ENCODE data around the gene HMGCLL1. TPM values are rescaled to one million over a fixed set of nuclear protein-coding genes. Genes with fewer than 3 reads are reported as not detected.

The HMGCLL1 gene
- polyA plus RNA-seq, 1 of the 3 experiments (the other 2 are of a cell fraction): not detected

- Histone ChIP-seq H3K9ac (no peak overlapping the region), H3K79me2 (ENCODE audit: insufficient read depth) (no peaks in the 10 kb centered on the region), H3K9me3 (no peaks in the 10 kb centered on the region), H4K20me1 (ENCODE audit: insufficient read depth) (no peaks in the 10 kb centered on the region), H3K27ac (ENCODE audit: low read depth in 2 of 2, low read length in 1 of 2) (no peak overlapping the region), H3K9me2 (no peaks in the 10 kb centered on the region), H3K4me1 (ENCODE audit: control insufficient read depth in 1 of 2, insufficient read depth in 2 of 2, low read depth in 1 of 2, low read length in 1 of 2) (no peaks in the 10 kb centered on the region), H3F3A (replicated peaks; ENCODE audit: insufficient read depth) (no peaks in the 10 kb centered on the region), H3K36me3 (replicated peaks in 1 of 2; ENCODE audit: control insufficient read depth in 1 of 2, insufficient read depth in 2 of 2, low read length in 1 of 2) (no peaks in the 10 kb centered on the region), H3K4me3 (ENCODE audit: low read depth in 2 of 2, low read length in 1 of 2) (no peak overlapping the region), H2AFZ (ENCODE audit: low read depth) (no peak overlapping the region), H3K27me3 (ENCODE audit: insufficient read depth) (no peaks in the 10 kb centered on the region), H3K4me2 (no peak overlapping the region)
- TF ChIP-seq CTCF (IDR thresholded peaks at IDR 0.05) (no peak), RFX5 (IDR thresholded peaks at IDR 0.05; ENCODE audit: low read length) (no peak), MEF2A (IDR thresholded peaks at IDR 0.05; ENCODE audit: borderline replicate concordance, low read depth) (no peak), ELF1 (IDR thresholded peaks at IDR 0.05) (no peak)
- no peak for DNase-seq
- CTCF ChIA-PET: interaction anchor here (0.6 to 1.0 kb wide), 3 partner anchors 11 to 213 kb away, joined by 3 to 4 read pairs (median 3); no protein-coding TSS in a partner anchor
- 38% methylated on average over 4 of the region's 4 CpGs for WGBS (ENCODE audit: low lambda C conversion rate)
- POLR2A ChIA-PET: no interaction called here
These were observed 86.7 kb downstream of the HMGCLL1 start for GRCh38 chr6:55492259-55492658.

GRCh38 chr6:55490871-55491270 is 88.1 kb downstream of the HMGCLL1 start:
- Histone ChIP-seq H3K36me3 (replicated peaks in 1 of 2; ENCODE audit: control insufficient read depth in 1 of 2, insufficient read depth in 2 of 2, low read length in 1 of 2) (no peaks in the 10 kb centered on the region), H3K79me2 (ENCODE audit: insufficient read depth) (no peaks in the 10 kb centered on the region), H3K9me3 (no peaks in the 10 kb centered on the region), H3K9ac (no peak overlapping the region), H4K20me1 (ENCODE audit: insufficient read depth) (no peaks in the 10 kb centered on the region), H3K9me2 (no peaks in the 10 kb centered on the region), H3K4me2 (no peak overlapping the region), H3K4me3 (ENCODE audit: low read depth in 2 of 2, low read length in 1 of 2) (no peak overlapping the region), H3K4me1 (ENCODE audit: control insufficient read depth in 1 of 2, insufficient read depth in 2 of 2, low read depth in 1 of 2, low read length in 1 of 2) (no peaks in the 10 kb centered on the region), H3K27me3 (ENCODE audit: insufficient read depth) (no peaks in the 10 kb centered on the region), H3F3A (replicated peaks; ENCODE audit: insufficient read depth) (no peaks in the 10 kb centered on the region), H2AFZ (ENCODE audit: low read depth) (no peak overlapping the region), H3K27ac (ENCODE audit: low read depth in 2 of 2, low read length in 1 of 2) (no peak overlapping the region)
- TF ChIP-seq EZH2phosphoT487 (IDR thresholded peaks at IDR 0.05; ENCODE audit: borderline replicate concordance, low read depth) (no peak), ELF1 (IDR thresholded peaks at IDR 0.05) (no peak), IRF3 (IDR thresholded peaks at IDR 0.05; ENCODE audit: low read depth, low read length) (no peak), EP300 (IDR thresholded peaks at IDR 0.05; ENCODE audit: borderline replicate concordance in 1 of 2, low read depth in 1 of 2, low read length in 1 of 2) (no peak)
- ChIA-PET POLR2A (no interaction called here), CTCF (no interaction called here)
- DNase-seq: no peak

GRCh38 chr6:55474382-55474781 is 104.6 kb downstream of the HMGCLL1 start:
- POLR2A ChIA-PET: no interaction called here
- no peak for DNase-seq
- Histone ChIP-seq H3K4me3 (ENCODE audit: low read depth in 2 of 2, low read length in 1 of 2) (no peak overlapping the region), H3K79me2 (ENCODE audit: insufficient read depth) (no peaks in the 10 kb centered on the region), H3K4me2 (no peak overlapping the region), H3K36me3 (replicated peaks in 1 of 2; ENCODE audit: control insufficient read depth in 1 of 2, insufficient read depth in 2 of 2, low read length in 1 of 2) (no peaks in the 10 kb centered on the region), H2AFZ (ENCODE audit: low read depth) (no peak overlapping the region), H3K4me1 (ENCODE audit: control insufficient read depth in 1 of 2, insufficient read depth in 2 of 2, low read depth in 1 of 2, low read length in 1 of 2) (no peaks in the 10 kb centered on the region), H3K27me3 (ENCODE audit: insufficient read depth) (no peaks in the 10 kb centered on the region), H4K20me1 (ENCODE audit: insufficient read depth) (no peaks in the 10 kb centered on the region), H3K27ac (ENCODE audit: low read depth in 2 of 2, low read length in 1 of 2) (no peak overlapping the region), H3K9me2 (no peaks in the 10 kb centered on the region), H3K9ac (no peak overlapping the region), H3F3A (replicated peaks; ENCODE audit: insufficient read depth) (no peaks in the 10 kb centered on the region), H3K9me3 (no peaks in the 10 kb centered on the region)
- no peak for TF ChIP-seq ZBTB33 (IDR thresholded peaks at IDR 0.05; ENCODE audit: borderline replicate concordance, low read depth)
- TF ChIP-seq MAX (IDR thresholded peaks at IDR 0.05; ENCODE audit: low read depth): no peak
- TF ChIP-seq FOXJ3 (CRISPR knock-in tag; IDR thresholded peaks at IDR 0.05): no peak
- no peak for TF ChIP-seq FOXM1 (IDR thresholded peaks at IDR 0.05; ENCODE audit: low read depth)
- no peak for TF ChIP-seq MXI1 (IDR thresholded peaks at IDR 0.05; ENCODE audit: low read depth, low read length)
- 30% methylated on average over 3 of the region's 3 CpGs for WGBS (ENCODE audit: low lambda C conversion rate)
- CTCF ChIA-PET: no interaction called here

Measured in SK-N-SH (cell line).